Liver (tissue), 3 donors: ENCODE measurements around the gene CAMSAP3.

Experiments
- HNF4G ChIP-seq: IDR thresholded peaks from 2 replicates; pipeline ENCODE4 v1.6.1; 2016; ENCODE audit warnings: antibody characterized with exemption
- NR2F2 ChIP-seq: IDR thresholded peaks from 2 replicates; pipeline ENCODE4 v1.6.1; 2016; ENCODE audit warnings: antibody characterized with exemption
- RAD21 ChIP-seq, 2 donors: IDR thresholded peaks; 2 replicates each; pipeline ENCODE4 v1.6.1; 2016; ENCODE audit warnings: antibody characterized with exemption in 2 of 2, mild to moderate bottlenecking in 2 of 2
- REST ChIP-seq: IDR thresholded peaks from 2 replicates; pipeline ENCODE4 v1.6.1; 2016; ENCODE audit warnings: antibody characterized with exemption, mild to moderate bottlenecking
- TAF1 ChIP-seq: conservative IDR thresholded peaks from 2 replicates; pipeline ENCODE4 v1.6.1; 2016; ENCODE audit warnings: antibody characterized with exemption, mild to moderate bottlenecking
- TF ChIP-seq, protein P1 (sequence below): fragments of 150-350 bp; IDR thresholded peaks from 2 replicates; pipeline ENCODE4 v1.5.1; 2017; ENCODE audit warnings: improper control_type of control experiment, low read depth, low read length; ENCODE audit not compliant: missing input control
- donor health status: healthy.
- donor health status: healthy.

GRCh38 chr19:7618348-7618747, 22.7 kb downstream of the CAMSAP3 start:
- TF ChIP-seq, protein P1, sequence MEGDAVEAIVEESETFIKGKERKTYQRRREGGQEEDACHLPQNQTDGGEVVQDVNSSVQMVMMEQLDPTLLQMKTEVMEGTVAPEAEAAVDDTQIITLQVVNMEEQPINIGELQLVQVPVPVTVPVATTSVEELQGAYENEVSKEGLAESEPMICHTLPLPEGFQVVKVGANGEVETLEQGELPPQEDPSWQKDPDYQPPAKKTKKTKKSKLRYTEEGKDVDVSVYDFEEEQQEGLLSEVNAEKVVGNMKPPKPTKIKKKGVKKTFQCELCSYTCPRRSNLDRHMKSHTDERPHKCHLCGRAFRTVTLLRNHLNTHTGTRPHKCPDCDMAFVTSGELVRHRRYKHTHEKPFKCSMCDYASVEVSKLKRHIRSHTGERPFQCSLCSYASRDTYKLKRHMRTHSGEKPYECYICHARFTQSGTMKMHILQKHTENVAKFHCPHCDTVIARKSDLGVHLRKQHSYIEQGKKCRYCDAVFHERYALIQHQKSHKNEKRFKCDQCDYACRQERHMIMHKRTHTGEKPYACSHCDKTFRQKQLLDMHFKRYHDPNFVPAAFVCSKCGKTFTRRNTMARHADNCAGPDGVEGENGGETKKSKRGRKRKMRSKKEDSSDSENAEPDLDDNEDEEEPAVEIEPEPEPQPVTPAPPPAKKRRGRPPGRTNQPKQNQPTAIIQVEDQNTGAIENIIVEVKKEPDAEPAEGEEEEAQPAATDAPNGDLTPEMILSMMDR: no peak
- TF ChIP-seq TAF1 (no peak), REST (no peak), RAD21 (IDR thresholded peaks at IDR 0.05) (no peak), HNF4G (no peak), NR2F2 (no peak)
